K562 (cell line): ENCODE measurements around the gene PUSL1. TPM values are rescaled to one million over a fixed set of nuclear protein-coding genes. Genes with fewer than 3 reads are reported as not detected.

Experiments
- ATAC-seq: fragments of 200-7000 bp; cut with Tn5 transposase; 3 replicates; pipeline ENCODE4 v1.9.1; 2020; ENCODE audit warnings: moderate library complexity
- BruUV-seq: library from RNA; stranded (reverse); fragments of 400-500 nt; replicated peaks from 2 replicates; lab custom pipeline; 2021; lab: Mats Ljungman, UMichigan
- CTCF ChIA-PET: fragments of 300-600 bp; formaldehyde crosslinking; extraction: SDS; loops from one replicate; lab custom pipeline; 2021; ENCODE audit warnings: low intra/inter-chr PET ratio; lab: Yijun Ruan, JAX
- POLR2A ChIA-PET: fragments of 300-600, 350-650 bp; sonication (Branson Sonifier 250); formaldehyde crosslinking; extraction: SDS; loops from one replicate; lab custom pipeline; 2021; ENCODE audit warnings: antibody characterized with exemption, inconsistent platforms; lab: Yijun Ruan, JAX
- DNase-seq, 4 experiments: peaks; one replicate each; pipeline versions ENCODE4 v3.0.0 to v3.0.0-alpha.2; 2011 to 2018; ENCODE audit warnings: low spot score in 3 of 4, mixed read lengths in 3 of 4; ENCODE audit errors: extremely low read depth in 1 of 4
- FAIRE-seq: peaks from 2 replicates; lab custom pipeline; 2011; peaks lifted over from hg19 to GRCh38; lab: Jason Lieb, UNC
- H2AFZ ChIP-seq: 2 replicates; pipeline ENCODE4 v1.6.0; 2011; ENCODE audit warnings: low read depth, low read length, control low read depth, inconsistent platforms
- H3K27ac ChIP-seq: fragments of 200-600 bp; 3 replicates; pipeline ENCODE4 v1.8.0; 2011; ENCODE audit warnings: low read depth, mild to moderate bottlenecking, control low read depth, inconsistent platforms, low read length, moderate library complexity, mixed read lengths; ENCODE audit errors: extremely low read depth
- H3K27me3 ChIP-seq, 2 experiments: fragments of 300-600 bp in 1 of 2; 2 replicates in 1 of 2; 3 replicates in 1 of 2; pipeline versions ENCODE4 v1.6.0 to v1.8.0; 2011; ENCODE audit warnings: inconsistent platforms in 2 of 2, low read length in 2 of 2, mild to moderate bottlenecking in 1 of 2, mixed read lengths in 1 of 2, moderate library complexity in 1 of 2; ENCODE audit not compliant: control insufficient read depth in 2 of 2, insufficient read depth in 2 of 2
- H3K36me3 ChIP-seq: fragments of 300-600 bp; 3 replicates; pipeline ENCODE4 v1.8.0; 2011; ENCODE audit warnings: mild to moderate bottlenecking, low read length, inconsistent platforms; ENCODE audit not compliant: control insufficient read depth, insufficient read depth
- H3K4me1 ChIP-seq, 2 experiments: fragments of 200-600 bp in 1 of 2; replicated peaks in 1 of 2; 2 replicates in 1 of 2; 3 replicates in 1 of 2; pipeline versions ENCODE4 v1.5.1 to v1.8.0; 2011; ENCODE audit warnings: inconsistent platforms in 2 of 2, low read length in 2 of 2, mild to moderate bottlenecking in 1 of 2, mixed read lengths in 1 of 2, moderate library complexity in 1 of 2; ENCODE audit not compliant: control insufficient read depth in 2 of 2, insufficient read depth in 2 of 2
- H3K4me2 ChIP-seq: 2 replicates; pipeline ENCODE4 v1.6.1; 2011; ENCODE audit warnings: low read length, control low read depth, inconsistent platforms, mixed read lengths; ENCODE audit not compliant: insufficient read depth
- H3K4me3 ChIP-seq: fragments of 200-600 bp; sonication (generic), shearing (Covaris generic); 2 replicates; pipeline ENCODE4 v1.5.1; 2016; ENCODE audit warnings: control low read depth, inconsistent platforms
- H3K79me2 ChIP-seq: fragments of 200-600 bp; 3 replicates; pipeline ENCODE4 v1.8.0; 2011; ENCODE audit warnings: low read length, inconsistent platforms; ENCODE audit not compliant: control insufficient read depth, insufficient read depth
- H3K9ac ChIP-seq, 2 experiments: 2 replicates each; pipeline versions ENCODE4 v1.6.0 to v1.6.1; 2011; ENCODE audit warnings: low read depth in 2 of 2, low read length in 2 of 2, control low read depth in 1 of 2, inconsistent platforms in 1 of 2, mild to moderate bottlenecking in 1 of 2, mixed read lengths in 1 of 2; ENCODE audit not compliant: insufficient read depth in 1 of 2
- H3K9me1 ChIP-seq: one replicate; pipeline ENCODE4 v1.6.0; 2011; ENCODE audit warnings: inconsistent platforms, mild to moderate bottlenecking, low read length, moderate library complexity; ENCODE audit not compliant: control insufficient read depth, insufficient read depth
- H3K9me3 ChIP-seq: replicated peaks from 2 replicates; pipeline ENCODE4 v1.5.1; 2011; ENCODE audit warnings: low read depth, low read length, inconsistent platforms; ENCODE audit not compliant: control insufficient read depth, insufficient read depth
- H4K20me1 ChIP-seq: replicated peaks from 2 replicates; pipeline ENCODE4 v1.6.1; 2011; ENCODE audit warnings: low read length, inconsistent platforms, mixed read lengths; ENCODE audit not compliant: control insufficient read depth, insufficient read depth
- ARID4B ChIP-seq: sonication (generic); formaldehyde crosslinking; IDR thresholded peaks from 2 replicates; pipeline ENCODE4 v1.8.0; 2022; ENCODE audit warnings: mild to moderate bottlenecking, missing genetic modification reagents
- EHMT2 ChIP-seq: fragments of 450-650 bp; IDR thresholded peaks from 2 replicates; pipeline ENCODE4 v1.6.1; 2018; ENCODE audit warnings: antibody characterized with exemption
- FOXJ3 ChIP-seq: sonication (generic); formaldehyde crosslinking; IDR thresholded peaks from 2 replicates; pipeline ENCODE4 v1.4.0; 2020; ENCODE audit warnings: mild to moderate bottlenecking, missing genetic modification reagents
- HMGN3 ChIP-seq: IDR thresholded peaks from 2 replicates; pipeline ENCODE4 v1.6.1; 2011; ENCODE audit warnings: borderline replicate concordance, low read depth, mild to moderate bottlenecking, mixed read lengths, low read length; ENCODE audit not compliant: insufficient read length; ENCODE audit errors: extremely low read depth
- IRF9 ChIP-seq: fragments of 450-650 bp; IDR thresholded peaks from 2 replicates; pipeline ENCODE4 v1.6.1; 2016; ENCODE audit warnings: missing biosample characterization, missing genetic modification characterization
- MAZ ChIP-seq, 2 experiments: fragments of 450-650 bp in 1 of 2; sonication (generic) in 1 of 2; formaldehyde crosslinking; IDR thresholded peaks in 1 of 2; conservative IDR thresholded peaks in 1 of 2; 2 replicates each; pipeline versions ENCODE4 v1.4.0 to v1.5.0; 2020; ENCODE audit warnings: mild to moderate bottlenecking in 1 of 2, missing genetic modification reagents in 1 of 2
- MED1 ChIP-seq: sonication (generic); formaldehyde crosslinking; IDR thresholded peaks from 2 replicates; pipeline ENCODE4 v1.8.1; 2023; ENCODE audit warnings: missing genetic modification reagents, borderline replicate concordance
- MYBL2 ChIP-seq, 2 experiments: fragments of 450-650 bp in 1 of 2; sonication (generic) in 1 of 2; formaldehyde crosslinking in 1 of 2; IDR thresholded peaks; 2 replicates each; pipeline versions ENCODE4 v1.6.1 to v1.8.1; 2017 to 2022; ENCODE audit warnings: borderline replicate concordance in 1 of 2, inconsistent platforms in 1 of 2, low read depth in 1 of 2, mild to moderate bottlenecking in 1 of 2, missing genetic modification reagents in 1 of 2, moderate library complexity in 1 of 2
- SLC30A9 ChIP-seq: fragments of 250-450 bp; sonication (Bioruptor Pico); IDR thresholded peaks from 2 replicates; pipeline ENCODE4 v1.8.0; 2022; ENCODE audit warnings: mild to moderate bottlenecking, moderate library complexity
- STAG1 ChIP-seq: sonication (generic); formaldehyde crosslinking; IDR thresholded peaks from 2 replicates; pipeline ENCODE4 v1.5.0; 2020; ENCODE audit warnings: missing genetic modification reagents, borderline replicate concordance
- TCFL5 ChIP-seq: fragments of 250-450 bp; sonication (Bioruptor Pico); conservative IDR thresholded peaks from 2 replicates; pipeline ENCODE4 v1.6.1; 2021; ENCODE audit warnings: mild to moderate bottlenecking, moderate library complexity, matching md5 sums
- ZBTB49 ChIP-seq: sonication (generic); formaldehyde crosslinking; IDR thresholded peaks from 2 replicates; pipeline ENCODE4 v1.8.0; 2022; ENCODE audit warnings: missing genetic modification reagents, mild to moderate bottlenecking, borderline replicate concordance
- ZNF184 ChIP-seq: sonication (generic); formaldehyde crosslinking; IDR thresholded peaks from 2 replicates; pipeline ENCODE4 v1.5.0; 2020; ENCODE audit warnings: missing genetic modification reagents
- WGBS: fragments of 100-300 bp; shearing (Covaris generic); methylation state at CpG from one replicate; pipeline ENCODE4 v1.1.6; 2016; ENCODE audit warnings: low coverage, mixed read lengths; ENCODE audit not compliant: insufficient coverage; ENCODE audit errors: missing lambda C conversion rate; 5-methylcytosine and 5-hydroxymethylcytosine counted together
- in situ Hi-C: fragments of 300-500 bp; cut with MboI; formaldehyde crosslinking; loops from 4 replicates; pipeline ENCODE4 v1.15.0; 2018; ENCODE audit warnings: inconsistent platforms, mixed read lengths
- intact Hi-C: fragments of 100-400 bp; cut with micrococcal nuclease; formaldehyde crosslinking; loops from 2 replicates; pipeline ENCODE4 v1.14.2; 2022
- polyA plus RNA-seq, 8 experiments: library from polyadenylated mRNA; depleted of rRNA in 4 of 8; stranded (reverse) in 5 of 8; unstranded in 3 of 8; fragments of >200 nt; fragmentation: Nextera tagmentation in 2 of 8; fragmentation: Illumina TruSeq in 1 of 8; extraction: Ambion mirVana in 2 of 8; extraction: Trizol in 1 of 8; gene quantifications; 2 replicates each; pipeline versions ENCODE4 v1.2.1 to v1.2.3, GENCODE V29; 2011 to 2014; ENCODE audit warnings: inconsistent platforms in 1 of 8, missing spikeins in 1 of 8
- total RNA-seq, 7 experiments: library from RNA; depleted of rRNA in 6 of 7; stranded (reverse); fragments of >200 nt in 6 of 7; fragmentation: Illumina TruSeq in 2 of 7; extraction: Trizol in 2 of 7; gene quantifications; 2 replicates each; pipeline versions ENCODE4 v1.2.1 to v1.2.3, GENCODE V29; 2011 to 2021; ENCODE audit warnings: low replicate concordance in 1 of 7

Gene PUSL1
- total and polyA plus RNA-seq, 9 of the 15 experiments (the other 6 are each of a cell fraction or from before 2014, with no cell fraction given) = 0.62 to 86.9 (median 13.6) TPM

GRCh38 chr1:1314678-1315335 is 6.4 kb downstream of the PUSL1 start:
- Histone ChIP-seq H3K36me3 (peaks cover 89% of the 10 kb centered on the region), H3K27ac (peak overlapping the region; percentile 64), H2AFZ (no peak overlapping the region), H3K4me1 (peaks cover 31 to 88% of the 10 kb centered on the region in 2 experiments), H3K4me2 (no peak overlapping the region; the same call in 1 of the 2 replicates), H3K9ac (peak overlapping the region; percentile 13 to 84; a peak in 2 of 4 replicates), H3K9me1 (peaks cover 6% of the 10 kb centered on the region), H3K79me2 (peaks cover 36% of the 10 kb centered on the region), H3K27me3 (no peaks in the 10 kb centered on the region), H3K4me3 (no peak overlapping the region), H4K20me1 (peaks cover 22% of the 10 kb centered on the region), H3K9me3 (no peaks in the 10 kb centered on the region)
- ChIA-PET CTCF (no interaction called here), POLR2A (interaction anchor here (0.6 to 1.4 kb wide), 6 partner anchors 9 to 217 kb away, joined by 3 to 7 read pairs (median 3); no protein-coding TSS in a partner anchor)
- in situ Hi-C loops = no loop called here
- ATAC-seq = no peak
- intact Hi-C loops = no loop called here
- FAIRE-seq = no peak
- no TSS peak for BruUV-seq
- no peak for DNase-seq
- WGBS = 91% methylated on average over 20 of the region's 23 CpGs
- TF ChIP-seq IRF9 (no peak), MAZ (CRISPR knock-in tag; conservative IDR thresholded peaks at IDR 0.05 in 1 of 2, IDR thresholded peaks at IDR 0.05 in 1 of 2) (0 out of 4 replicates have a peak, but pooled peaks of 1 of the 2 experiments have one; percentile 17), ZNF184 (CRISPR knock-in tag) (no peak), MYBL2 (IDR thresholded peaks at IDR 0.05; ENCODE audit: low read depth) (no peak), MYBL2 (CRISPR knock-in tag; IDR thresholded peaks at IDR 0.05; ENCODE audit: borderline replicate concordance) (no peak), ARID4B (CRISPR knock-in tag) (0 out of 2 replicates have a peak, but pooled peaks have one; percentile 27), STAG1 (CRISPR knock-in tag) (no peak), MED1 (CRISPR knock-in tag) (no peak), EHMT2 (no peak), TCFL5 (CRISPR knock-in tag) (no peak), SLC30A9 (CRISPR knock-in tag) (no peak), ZBTB49 (CRISPR knock-in tag) (no peak), FOXJ3 (CRISPR knock-in tag) (no peak), HMGN3 (no peak)
